Stimulated activated CD8-positive, alpha-beta memory T cell treated with anti-CD3 and anti-CD28 coated beads, Interleukin-12 subunit alpha, Interleukin-12 subunit beta, amount 100 ng/mL, for 24 hours (primary cell): Measurements from ENCODE around the gene SLC66A1.
"Not testable (repeated sequence)": the region's sequence is repeated elsewhere in the genome, so short reads cannot be mapped to it uniquely, and the experiment has no call there.

Source experiments
- DNase-seq: peaks from one replicate; pipeline ENCODE4 v3.0.0-alpha.2; 2020; ENCODE audit errors: extremely low read depth

Gene SLC66A1

GRCh38 chr1:19311931-19312781 is at the start of gene SLC66A1, which contains the start of gene AKR7A2:
Gene SLC66A1 (plus strand): TSS chr1:19312326. CDS start chr1:19317678, 5,352 bp downstream.
Gene AKR7A2 (minus strand): TSS chr1:19312144. CDS start chr1:19312124, 20 bp downstream.
- peak; percentile 71 for DNase-seq

- no peak for DNase-seq
These were observed 49.4 kb upstream of the SLC66A1 start for GRCh38 chr1:19262744-19263143.

GRCh38 chr1:19268445-19268844 is 43.7 kb upstream of the SLC66A1 start:
- no peak for DNase-seq

GRCh38 chr1:19269427-19270342 is 42.4 kb upstream of the SLC66A1 start:
- not testable (repeated sequence) for DNase-seq

GRCh38 chr1:19270343-19270730 is 41.8 kb upstream of the SLC66A1 start:
- DNase-seq, result not testable (repeated sequence)

GRCh38 chr1:19272064-19272463 is 40.1 kb upstream of the SLC66A1 start:
- DNase-seq, result no peak

GRCh38 chr1:19273106-19273843 is 38.9 kb upstream of the SLC66A1 start:
- DNase-seq, result no peak

- not testable (repeated sequence) for DNase-seq
These were observed 38.1 kb upstream of the SLC66A1 start for GRCh38 chr1:19273844-19274531.

- no peak for DNase-seq
These were observed 37.5 kb upstream of the SLC66A1 start for GRCh38 chr1:19274636-19275035.

GRCh38 chr1:19283891-19284290 is 28.2 kb upstream of the SLC66A1 start:
- DNase-seq, result no peak

GRCh38 chr1:19284881-19285280 is 27.2 kb upstream of the SLC66A1 start:
- DNase-seq, result no peak

GRCh38 chr1:19285366-19285765 is 26.8 kb upstream of the SLC66A1 start:
- DNase-seq, result not testable (repeated sequence)

- not testable (repeated sequence) for DNase-seq
These were observed 26.3 kb upstream of the SLC66A1 start for GRCh38 chr1:19285807-19286206.

GRCh38 chr1:19287436-19288185 is 24.5 kb upstream of the SLC66A1 start:
- no peak for DNase-seq

GRCh38 chr1:19288324-19289241 is 23.5 kb upstream of the SLC66A1 start, which contains the start of gene AKR7A3:
Gene AKR7A3 (minus strand): TSS chr1:19288770. CDS start chr1:19288709, 61 bp downstream.
- DNase-seq, result peak; percentile 31

GRCh38 chr1:19289244-19289643 is 22.9 kb upstream of the SLC66A1 start:
- no peak for DNase-seq

- DNase-seq, result no peak
These were observed 17.5 kb upstream of the SLC66A1 start for GRCh38 chr1:19294638-19295037.

- DNase-seq, result no peak
These were observed 11.9 kb upstream of the SLC66A1 start for GRCh38 chr1:19300211-19300610.

GRCh38 chr1:19304081-19304480 is 8.0 kb upstream of the SLC66A1 start:
- not testable (repeated sequence) for DNase-seq
